CD4-positive, alpha-beta memory T cell (primary cell): Measurements from ENCODE around the gene MPO. TPM values are rescaled to one million over a fixed set of nuclear protein-coding genes. Genes with fewer than 3 reads are reported as not detected.

Source experiments
- CTCF ChIA-PET: fragments of 350-600 bp; sonication (Branson Sonifier 250); formaldehyde crosslinking; loops from one replicate; lab custom pipeline; 2021; ENCODE audit warnings: inconsistent platforms; ENCODE audit not compliant: partially characterized antibody; lab: Charles Lee
- POLR2A ChIA-PET: fragments of 350-600 bp; sonication (Branson Sonifier 250); formaldehyde crosslinking; loops from one replicate; lab custom pipeline; 2021; ENCODE audit not compliant: partially characterized antibody; lab: Charles Lee
- DNase-seq, 5 donors: peaks; one replicate each; pipeline versions ENCODE4 v3.0.0 to v3.0.0-alpha.2; 2020 to 2022; ENCODE audit warnings: mixed read lengths in 1 of 5
- H3K27ac ChIP-seq: one replicate; pipeline ENCODE4 v1.7.0; 2013; ENCODE audit warnings: low read depth, low read length
- H3K27me3 ChIP-seq: 2 replicates; pipeline ENCODE4 v1.7.0; 2013; ENCODE audit warnings: mild to moderate bottlenecking, low read length, moderate library complexity; ENCODE audit not compliant: insufficient read depth
- H3K36me3 ChIP-seq: 2 replicates; pipeline ENCODE4 v1.7.0; 2013; ENCODE audit warnings: mild to moderate bottlenecking, low read length, moderate library complexity; ENCODE audit not compliant: insufficient read depth
- H3K4me1 ChIP-seq: 2 replicates; pipeline ENCODE4 v1.7.0; 2013; ENCODE audit warnings: mild to moderate bottlenecking, low read length, moderate library complexity; ENCODE audit not compliant: insufficient read depth
- H3K4me3 ChIP-seq, 2 donors: one replicate each; pipeline ENCODE4 v1.7.0; 2013; ENCODE audit warnings: low read length in 2 of 2, mild to moderate bottlenecking in 1 of 2
- H3K9me3 ChIP-seq, 2 donors: one replicate each; pipeline ENCODE4 v1.7.0; 2013; ENCODE audit warnings: low read length in 2 of 2, control low read depth in 1 of 2; ENCODE audit not compliant: control insufficient read depth in 1 of 2
- H3K27ac Mint-ChIP-seq, 7 donors: one replicate each; pipeline ENCODE4 v1.8.0; 2020 to 2021; ENCODE audit warnings: mixed read lengths in 7 of 7, mild to moderate bottlenecking in 6 of 7, inconsistent platforms in 3 of 7, moderate library complexity in 3 of 7
- H3K27me3 Mint-ChIP-seq, 2 donors: one replicate each; pipeline ENCODE4 v1.8.0; 2020 to 2021; ENCODE audit warnings: mixed read lengths in 2 of 2
- H3K36me3 Mint-ChIP-seq, 2 donors: one replicate each; pipeline ENCODE4 v1.8.0; 2020 to 2021; ENCODE audit warnings: mixed read lengths in 2 of 2, inconsistent platforms in 1 of 2, mild to moderate bottlenecking in 1 of 2
- H3K4me1 Mint-ChIP-seq, 4 donors: one replicate each; pipeline ENCODE4 v1.8.0; 2020 to 2021; ENCODE audit warnings: mixed read lengths in 4 of 4, mild to moderate bottlenecking in 1 of 4
- H3K4me3 Mint-ChIP-seq, 8 donors: one replicate each; pipeline ENCODE4 v1.8.0; 2020 to 2021; ENCODE audit warnings: mixed read lengths in 8 of 8, mild to moderate bottlenecking in 7 of 8, moderate library complexity in 6 of 8, inconsistent platforms in 3 of 8
- H3K9me3 Mint-ChIP-seq, 8 donors: one replicate each; pipeline ENCODE4 v1.8.0; 2020 to 2021; ENCODE audit warnings: mixed read lengths in 8 of 8, mild to moderate bottlenecking in 5 of 8, inconsistent platforms in 3 of 8, moderate library complexity in 1 of 8
- intact Hi-C: fragments of 100-400 bp; cut with micrococcal nuclease; formaldehyde crosslinking; loops from one replicate; pipeline ENCODE4 v1.15.1; 2023
- polyA plus RNA-seq, 2 donors: library from polyadenylated mRNA; unstranded; fragments of 300-500 nt; fragmentation: Illumina TruSeq; gene quantifications; one replicate each; pipeline ENCODE4 v1.2.3, GENCODE V29; 2021
- total RNA-seq, 2 experiments: library from RNA; stranded (reverse); gene quantifications; one replicate each; pipeline ENCODE4 v1.2.3, GENCODE V29; 2021

The MPO gene
- total and polyA plus RNA-seq, 4 experiments from 2014 or later = not detected

DNA sequence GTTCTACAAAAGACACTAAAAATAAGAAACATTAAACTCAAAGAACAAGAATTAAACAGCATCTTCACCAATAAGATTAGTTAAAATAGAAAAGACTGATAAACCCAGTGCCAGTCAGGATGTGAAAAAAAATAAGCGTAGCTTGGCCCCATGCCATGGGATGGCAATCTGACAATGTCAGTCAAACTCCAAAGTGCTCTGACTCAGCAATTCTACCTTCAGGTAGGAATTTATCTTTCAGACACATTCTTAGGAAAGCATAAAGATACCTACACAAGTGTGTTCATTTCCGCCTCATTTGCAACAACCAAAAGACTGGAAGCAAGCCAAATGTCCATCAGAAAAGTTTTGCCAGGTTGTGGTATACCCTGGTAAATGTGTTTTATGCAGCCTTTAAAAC is 9.1 kb upstream of the MPO start:
- no peak overlapping the region for H3K27ac Mint-ChIP-seq
- intact Hi-C loops = no loop called here

GRCh38 chr17:58285422-58285810 is 4.7 kb upstream of the MPO start:
- no peak overlapping the region for H3K4me3 ChIP-seq
- no peak overlapping the region for H3K27ac Mint-ChIP-seq
- no peaks in the 10 kb centered on the region for H3K9me3 ChIP-seq
- H3K4me3 Mint-ChIP-seq = no peak overlapping the region
- H3K4me1 Mint-ChIP-seq = no peaks in the 10 kb centered on the region
- no peaks in the 10 kb centered on the region for H3K27me3 ChIP-seq
- intact Hi-C loops = no loop called here
- H3K36me3 ChIP-seq = no peaks in the 10 kb centered on the region
- DNase-seq = no peak
- H3K36me3 Mint-ChIP-seq = no peaks in the 10 kb centered on the region
- peaks cover 9 to 31% of the 10 kb centered on the region in 2 donors for H3K27me3 Mint-ChIP-seq
- ChIA-PET CTCF (interaction anchor here (1.6 kb wide), 1 partner anchor 36 kb away, joined by 4 read pairs; no protein-coding TSS in a partner anchor), POLR2A (no interaction called here)
- no peak overlapping the region for H3K27ac ChIP-seq
- H3K4me1 ChIP-seq = no peaks in the 10 kb centered on the region
- no peaks in the 10 kb centered on the region for H3K9me3 Mint-ChIP-seq

More for the DNA sequence above, 9.1 kb upstream of the MPO start:
- Mint-ChIP-seq H3K9me3 (peaks cover 0 to 17% (median 5%) of the 10 kb centered on the region in 8 donors), H3K4me3 (no peak overlapping the region), H3K27me3 (peaks cover 12 to 29% of the 10 kb centered on the region in 2 donors), H3K36me3 (no peaks in the 10 kb centered on the region), H3K4me1 (no peaks in the 10 kb centered on the region)
- DNase-seq = no peak
- POLR2A ChIA-PET = no interaction called here
- Histone ChIP-seq H3K4me3 (no peak overlapping the region), H3K9me3 (no peaks in the 10 kb centered on the region), H3K27me3 (no peaks in the 10 kb centered on the region), H3K4me1 (no peaks in the 10 kb centered on the region), H3K27ac (no peak overlapping the region), H3K36me3 (no peaks in the 10 kb centered on the region)
- CTCF ChIA-PET = no interaction called here

- no peaks in the 10 kb centered on the region for H3K4me1 ChIP-seq
- H3K27me3 ChIP-seq = no peaks in the 10 kb centered on the region
- Mint-ChIP-seq H3K4me3 (no peak overlapping the region), H3K27ac (no peak overlapping the region), H3K27me3 (peaks cover 9 to 31% of the 10 kb centered on the region in 2 donors), H3K4me1 (peaks cover 0 to 1% (median 0%) of the 10 kb centered on the region in 4 donors), H3K36me3 (no peaks in the 10 kb centered on the region), H3K9me3 (no peaks in the 10 kb centered on the region)
- ChIA-PET POLR2A (no interaction called here), CTCF (interaction anchor here (1.6 kb wide), 1 partner anchor 35 kb away, joined by 4 read pairs; no protein-coding TSS in a partner anchor)
- H3K27ac ChIP-seq = no peak overlapping the region
- intact Hi-C loops = no loop called here
- H3K4me3 ChIP-seq = no peak overlapping the region
- DNase-seq = no peak
- H3K9me3 ChIP-seq = no peaks in the 10 kb centered on the region
- no peaks in the 10 kb centered on the region for H3K36me3 ChIP-seq
Measured at GRCh38 chr17:58284613-58285421, 4.1 kb upstream of the MPO start.

DNA sequence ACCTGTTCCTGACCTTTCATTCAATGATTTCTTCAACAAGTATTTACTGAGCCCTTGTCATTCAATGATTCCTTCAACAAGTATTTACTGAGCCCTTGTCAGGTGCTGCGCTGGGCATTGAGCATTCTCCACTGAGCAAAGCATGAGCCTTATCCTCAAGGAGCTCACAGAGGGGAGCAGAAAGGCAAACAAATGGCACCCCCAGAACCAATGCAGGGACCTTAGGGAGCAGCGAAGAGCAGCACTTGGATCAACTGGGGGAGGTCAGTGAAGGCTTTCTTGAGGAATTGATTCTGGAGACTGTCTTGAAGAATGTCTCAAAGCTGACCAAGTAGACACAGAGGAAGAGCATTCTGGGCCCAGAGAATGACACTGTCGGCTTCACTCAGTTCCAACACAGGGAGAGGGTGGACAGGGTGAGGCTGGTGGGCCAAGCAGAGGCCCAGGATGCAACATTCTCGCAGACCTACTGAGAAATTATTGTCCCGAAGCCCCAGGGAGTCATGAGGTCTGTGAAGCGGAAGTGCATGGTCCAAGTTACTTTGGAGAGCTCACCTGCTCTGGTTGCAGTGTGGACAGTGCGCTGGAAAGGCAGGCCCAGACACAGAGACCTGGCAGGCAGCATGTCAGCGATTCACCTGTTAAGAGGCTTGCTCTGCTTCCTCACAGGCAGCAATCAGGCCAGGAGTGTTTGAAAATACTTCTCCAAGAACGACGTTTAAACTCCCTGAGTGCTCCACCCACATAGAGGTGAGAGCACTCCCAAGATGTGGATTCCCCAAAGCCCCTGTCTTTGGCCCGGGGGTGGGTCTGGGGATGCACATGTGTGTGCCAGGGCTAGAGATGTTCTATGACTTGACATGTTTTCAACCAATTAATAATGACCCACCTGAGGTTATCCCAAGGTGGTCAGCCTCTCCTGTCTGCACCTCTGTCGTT is 3.2 kb upstream of the MPO start:
- Histone ChIP-seq H3K9me3 (no peaks in the 10 kb centered on the region), H3K36me3 (no peaks in the 10 kb centered on the region), H3K4me3 (no peak overlapping the region), H3K27me3 (no peaks in the 10 kb centered on the region), H3K27ac (no peak overlapping the region), H3K4me1 (no peaks in the 10 kb centered on the region)
- intact Hi-C loops = no loop called here
- ChIA-PET CTCF (no interaction called here), POLR2A (no interaction called here)
- H3K4me1 Mint-ChIP-seq = peaks cover 0 to 4% (median 2%) of the 10 kb centered on the region in 4 donors
- DNase-seq = no peak
- peaks cover 11 to 35% of the 10 kb centered on the region in 2 donors for H3K27me3 Mint-ChIP-seq
- H3K36me3 Mint-ChIP-seq = no peaks in the 10 kb centered on the region
- H3K9me3 Mint-ChIP-seq = no peaks in the 10 kb centered on the region
- H3K4me3 Mint-ChIP-seq = no peak overlapping the region
- H3K27ac Mint-ChIP-seq = peak overlapping the region in 2 of 7 donors; percentile 5 to 66

DNA sequence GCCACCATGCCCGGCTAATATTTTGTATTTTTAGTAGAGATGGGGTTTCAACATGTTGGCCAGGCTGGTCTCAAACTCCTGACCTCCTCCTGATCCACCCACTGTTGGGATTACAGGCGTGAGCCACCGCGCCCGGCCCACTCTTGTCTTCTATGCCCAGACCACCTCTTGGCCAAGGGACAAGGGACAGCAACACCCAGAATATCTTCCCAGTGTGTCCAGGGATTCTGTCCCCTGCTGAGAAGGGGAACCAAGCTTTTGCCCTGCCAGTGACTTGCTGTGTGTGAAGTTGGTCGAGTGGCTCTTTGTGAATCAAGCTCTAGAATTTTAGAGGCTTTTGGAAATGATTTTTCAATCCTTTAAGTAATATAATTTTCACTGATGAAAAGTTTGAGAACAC is 1.7 kb upstream of the MPO start:
- peaks cover 6 to 27% of the 10 kb centered on the region in 2 donors for H3K27me3 Mint-ChIP-seq
- intact Hi-C loops = no loop called here
- H3K9me3 ChIP-seq = no peaks in the 10 kb centered on the region
- CTCF ChIA-PET = no interaction called here
- no peak overlapping the region for H3K4me3 Mint-ChIP-seq
- DNase-seq = no peak
- H3K9me3 Mint-ChIP-seq = no peaks in the 10 kb centered on the region
- no peaks in the 10 kb centered on the region for H3K27me3 ChIP-seq
- H3K4me1 Mint-ChIP-seq = peaks cover 0 to 4% (median 2%) of the 10 kb centered on the region in 4 donors
- H3K27ac ChIP-seq = no peak overlapping the region
- no peaks in the 10 kb centered on the region for H3K36me3 ChIP-seq
- POLR2A ChIA-PET = no interaction called here
- no peak overlapping the region for H3K27ac Mint-ChIP-seq
- H3K36me3 Mint-ChIP-seq = no peaks in the 10 kb centered on the region
- no peak overlapping the region for H3K4me3 ChIP-seq
- no peaks in the 10 kb centered on the region for H3K4me1 ChIP-seq

- Mint-ChIP-seq H3K9me3 (no peaks in the 10 kb centered on the region), H3K27ac (no peak overlapping the region), H3K4me3 (no peak overlapping the region), H3K27me3 (peaks cover 4 to 24% of the 10 kb centered on the region in 2 donors), H3K4me1 (peaks cover 0 to 4% (median 2%) of the 10 kb centered on the region in 4 donors), H3K36me3 (no peaks in the 10 kb centered on the region)
- intact Hi-C loops = no loop called here
- POLR2A ChIA-PET = no interaction called here
- CTCF ChIA-PET = no interaction called here
- Histone ChIP-seq H3K27ac (no peak overlapping the region), H3K4me1 (no peaks in the 10 kb centered on the region), H3K4me3 (no peak overlapping the region), H3K27me3 (no peaks in the 10 kb centered on the region), H3K36me3 (no peaks in the 10 kb centered on the region), H3K9me3 (no peaks in the 10 kb centered on the region)
- no peak for DNase-seq
Measured at GRCh38 chr17:58281511-58282011, 826 bp upstream of the MPO start.
